CD4-positive, alpha-beta T cell treated with Interleukin-1 beta for 1 hour (primary cell): ENCODE measurements around the gene MPHOSPH10.
"Not testable (repeated sequence)": the region's sequence is repeated elsewhere in the genome, so short reads cannot be mapped to it uniquely, and the experiment has no call there.

Source experiments
- DNase-seq, 2 donors: peaks; one replicate each; pipeline ENCODE4 v3.0.0-alpha.2; 2020 to 2022

Gene MPHOSPH10

GRCh38 chr2:71174207-71174606 is 43.8 kb downstream of the MPHOSPH10 start:
- no peak for DNase-seq

- not testable (repeated sequence) for DNase-seq
Observed at GRCh38 chr2:71178836-71179235, 48.4 kb downstream of the MPHOSPH10 start.

GRCh38 chr2:71181316-71181715 is 50.9 kb downstream of the MPHOSPH10 start:
- no peak for DNase-seq

GRCh38 chr2:71183306-71184115 is 53.1 kb downstream of the MPHOSPH10 start:
- DNase-seq, result not testable (repeated sequence)

GRCh38 chr2:71186973-71187372 is 56.5 kb downstream of the MPHOSPH10 start:
- no peak for DNase-seq

- no peak for DNase-seq
Observed at GRCh38 chr2:71187589-71187988, 57.2 kb downstream of the MPHOSPH10 start.

GRCh38 chr2:71190656-71191569 is 60.5 kb downstream of the MPHOSPH10 start:
- no peak for DNase-seq

GRCh38 chr2:71191570-71191943 is 61.1 kb downstream of the MPHOSPH10 start:
- no peak for DNase-seq
